Measurements from ENCODE around the gene MOV10L1. TPM values are rescaled to one million over a fixed set of nuclear protein-coding genes. Genes with fewer than 3 reads are reported as not detected.

MOV10L1 gene
- total and polyA plus RNA-seq, 2 experiments from 2014 or later: 0.73 to 1.8 TPM

Other genes with a start within 250 kb of the MOV10L1 start
- gene ZBED4, start 236.2 kb upstream of the MOV10L1 start, total RNA-seq (2014; rRNA removed; shearing (Covaris generic)): 28.0 and 31.9 TPM in 2 replicates
- 8.5 and 9.0 TPM in 2 replicates for gene ZBED4, start 236.2 kb upstream of the MOV10L1 start, polyA plus RNA-seq (2016; fragmentation: Nextera tagmentation; extraction: Ambion mirVana)
- 23.3 and 26.9 TPM in 2 replicates for gene ALG12, start 171.6 kb upstream of the MOV10L1 start, total RNA-seq (2014; rRNA removed; shearing (Covaris generic))
- gene ALG12, start 171.6 kb upstream of the MOV10L1 start, polyA plus RNA-seq (2016; fragmentation: Nextera tagmentation; extraction: Ambion mirVana): 18.7 and 21.8 TPM in 2 replicates
- 34.4 and 35.7 TPM in 2 replicates for gene CRELD2, start 171.4 kb upstream of the MOV10L1 start, total RNA-seq (2014; rRNA removed; shearing (Covaris generic))
- 47.7 and 49.4 TPM in 2 replicates for gene CRELD2, start 171.4 kb upstream of the MOV10L1 start, polyA plus RNA-seq (2016; fragmentation: Nextera tagmentation; extraction: Ambion mirVana)
- 30.6 and 37.3 TPM in 2 replicates for gene PIM3, start 129.2 kb upstream of the MOV10L1 start, total RNA-seq (2014; rRNA removed; shearing (Covaris generic))
- gene PIM3, start 129.2 kb upstream of the MOV10L1 start, polyA plus RNA-seq (2016; fragmentation: Nextera tagmentation; extraction: Ambion mirVana): 17.7 and 18.8 TPM in 2 replicates
- 0.31 TPM in 1 of 2 replicates, not detected in the other for gene IL17REL, start 77.2 kb upstream of the MOV10L1 start, total RNA-seq (2014; rRNA removed; shearing (Covaris generic))
- not detected in 2 replicates for gene IL17REL, start 77.2 kb upstream of the MOV10L1 start, polyA plus RNA-seq (2016; fragmentation: Nextera tagmentation; extraction: Ambion mirVana)
- gene TTLL8, start 31.7 kb upstream of the MOV10L1 start, total RNA-seq (2014; rRNA removed; shearing (Covaris generic)): not detected in 2 replicates
- gene TTLL8, start 31.7 kb upstream of the MOV10L1 start, polyA plus RNA-seq (2016; fragmentation: Nextera tagmentation; extraction: Ambion mirVana): not detected in 2 replicates
- gene MLC1, start 4.6 kb upstream of the MOV10L1 start, total RNA-seq (2014; rRNA removed; shearing (Covaris generic)): not detected in 2 replicates
- gene MLC1, start 4.6 kb upstream of the MOV10L1 start, polyA plus RNA-seq (2016; fragmentation: Nextera tagmentation; extraction: Ambion mirVana): not detected in 2 replicates
- gene PANX2, start 80.7 kb downstream of the MOV10L1 start, total RNA-seq (2014; rRNA removed; shearing (Covaris generic)): 5.1 and 5.9 TPM in 2 replicates
- 2.6 and 2.8 TPM in 2 replicates for gene PANX2, start 80.7 kb downstream of the MOV10L1 start, polyA plus RNA-seq (2016; fragmentation: Nextera tagmentation; extraction: Ambion mirVana)
- 58.6 and 66.1 TPM in 2 replicates for gene TRABD, start 95.9 kb downstream of the MOV10L1 start, total RNA-seq (2014; rRNA removed; shearing (Covaris generic))
- gene TRABD, start 95.9 kb downstream of the MOV10L1 start, polyA plus RNA-seq (2016; fragmentation: Nextera tagmentation; extraction: Ambion mirVana): 40.8 and 44.1 TPM in 2 replicates
- gene SELENOO, start 111.0 kb downstream of the MOV10L1 start, total RNA-seq (2014; rRNA removed; shearing (Covaris generic)): 16.9 and 21.3 TPM in 2 replicates
- 6.8 and 8.6 TPM in 2 replicates for gene SELENOO, start 111.0 kb downstream of the MOV10L1 start, polyA plus RNA-seq (2016; fragmentation: Nextera tagmentation; extraction: Ambion mirVana)
- gene TUBGCP6, start 155.0 kb downstream of the MOV10L1 start, total RNA-seq (2014; rRNA removed; shearing (Covaris generic)): 32.7 and 47.1 TPM in 2 replicates
- 18.6 TPM in 2 replicates for gene TUBGCP6, start 155.0 kb downstream of the MOV10L1 start, polyA plus RNA-seq (2016; fragmentation: Nextera tagmentation; extraction: Ambion mirVana)
- gene HDAC10, start 161.3 kb downstream of the MOV10L1 start, total RNA-seq (2014; rRNA removed; shearing (Covaris generic)): 32.4 and 41.9 TPM in 2 replicates
- gene HDAC10, start 161.3 kb downstream of the MOV10L1 start, polyA plus RNA-seq (2016; fragmentation: Nextera tagmentation; extraction: Ambion mirVana): 4.1 and 5.1 TPM in 2 replicates
- gene MAPK12, start 171.7 kb downstream of the MOV10L1 start, total RNA-seq (2014; rRNA removed; shearing (Covaris generic)): 20.4 and 26.1 TPM in 2 replicates
- gene MAPK12, start 171.7 kb downstream of the MOV10L1 start, polyA plus RNA-seq (2016; fragmentation: Nextera tagmentation; extraction: Ambion mirVana): 10.4 and 15.8 TPM in 2 replicates
- 1.6 and 1.9 TPM in 2 replicates for gene MAPK11, start 180.4 kb downstream of the MOV10L1 start, total RNA-seq (2014; rRNA removed; shearing (Covaris generic))
- 0.34 and 0.78 TPM in 2 replicates for gene MAPK11, start 180.4 kb downstream of the MOV10L1 start, polyA plus RNA-seq (2016; fragmentation: Nextera tagmentation; extraction: Ambion mirVana)
- gene PLXNB2, start 217.6 kb downstream of the MOV10L1 start, total RNA-seq (2014; rRNA removed; shearing (Covaris generic)): 66.3 and 70.4 TPM in 2 replicates
- gene PLXNB2, start 217.6 kb downstream of the MOV10L1 start, polyA plus RNA-seq (2016; fragmentation: Nextera tagmentation; extraction: Ambion mirVana): 29.1 and 33.0 TPM in 2 replicates
- gene DENND6B, start 237.0 kb downstream of the MOV10L1 start, total RNA-seq (2014; rRNA removed; shearing (Covaris generic)): 1.3 TPM in 2 replicates
- gene DENND6B, start 237.0 kb downstream of the MOV10L1 start, polyA plus RNA-seq (2016; fragmentation: Nextera tagmentation; extraction: Ambion mirVana): 0.12 and 0.71 TPM in 2 replicates

Data from GM23338 (cell line).